ENCODE data around the gene MRPS16. TPM values are rescaled to one million over a fixed set of nuclear protein-coding genes. Genes with fewer than 3 reads are reported as not detected.

The MRPS16 gene
- total and polyA plus RNA-seq, 9 of the 15 experiments (the other 6 are each of a cell fraction or from before 2014, with no cell fraction given), result 65.0 to 239 (median 146) TPM

DNA sequence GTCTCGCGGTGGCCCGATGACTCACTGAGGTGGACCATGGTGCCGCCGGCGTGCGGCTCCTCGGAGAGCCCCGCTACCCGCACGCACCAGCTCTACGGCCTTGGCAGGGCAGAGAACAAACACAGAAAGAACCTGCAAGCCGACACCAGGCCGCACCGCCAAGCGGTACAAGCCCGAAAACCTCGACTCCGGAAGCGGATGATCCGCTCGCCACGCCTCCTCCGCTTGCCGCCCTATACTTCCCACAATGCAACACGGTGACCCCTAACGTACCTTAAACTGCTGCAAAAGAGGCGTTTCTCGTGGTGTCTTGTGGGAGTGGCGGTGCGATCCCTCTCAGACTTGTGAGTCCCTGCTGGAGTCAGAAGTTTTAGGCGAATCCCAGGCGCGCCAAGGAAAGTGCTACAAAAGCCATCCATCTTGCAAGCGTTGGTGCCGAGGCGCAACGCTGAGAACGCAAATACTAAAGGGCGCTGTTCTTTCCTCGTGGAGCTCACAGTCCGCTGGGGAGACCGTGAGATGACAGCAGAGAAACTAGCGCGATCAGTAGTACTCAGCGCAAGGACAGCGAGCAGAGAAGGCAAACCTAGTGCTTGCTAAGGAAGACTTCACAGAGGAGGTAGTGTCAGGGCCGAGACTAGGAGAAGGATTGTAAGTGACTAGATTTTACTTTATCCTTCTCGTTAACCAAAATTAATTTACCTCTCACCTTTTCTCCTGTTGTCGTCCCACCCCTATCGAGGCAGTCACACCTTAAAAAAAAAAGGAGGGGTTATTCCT is at the start of gene MRPS16 (continued):
- no peak for TF ChIP-seq RBM25 (IDR thresholded peaks at IDR 0.05; ENCODE audit: low read depth, low read length, severe bottlenecking)
- TF ChIP-seq HLTF (IDR thresholded peaks at IDR 0.05), result no peak
- TF ChIP-seq PTTG1 (tag; IDR thresholded peaks at IDR 0.05; ENCODE audit: low read depth), result no peak
- no peak for TF ChIP-seq CHD4 (IDR thresholded peaks at IDR 0.05; ENCODE audit: insufficient read depth, insufficient replicate concordance, low read depth, low read length, poor library complexity, severe bottlenecking)
- TF ChIP-seq MAZ (CRISPR knock-in tag; conservative IDR thresholded peaks at IDR 0.05 in 1 of 2, IDR thresholded peaks at IDR 0.05 in 1 of 2), result peak; percentile 49 to 70; a peak in 3 of 4 replicates
- no peak for TF ChIP-seq ZNF23 (CRISPR knock-in tag; IDR thresholded peaks at IDR 0.05)
- TF ChIP-seq, protein P1, sequence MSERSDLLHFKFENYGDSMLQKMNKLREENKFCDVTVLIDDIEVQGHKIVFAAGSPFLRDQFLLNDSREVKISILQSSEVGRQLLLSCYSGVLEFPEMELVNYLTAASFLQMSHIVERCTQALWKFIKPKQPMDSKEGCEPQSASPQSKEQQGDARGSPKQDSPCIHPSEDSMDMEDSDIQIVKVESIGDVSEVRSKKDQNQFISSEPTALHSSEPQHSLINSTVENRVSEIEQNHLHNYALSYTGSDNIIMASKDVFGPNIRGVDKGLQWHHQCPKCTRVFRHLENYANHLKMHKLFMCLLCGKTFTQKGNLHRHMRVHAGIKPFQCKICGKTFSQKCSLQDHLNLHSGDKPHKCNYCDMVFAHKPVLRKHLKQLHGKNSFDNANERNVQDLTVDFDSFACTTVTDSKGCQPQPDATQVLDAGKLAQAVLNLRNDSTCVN (CRISPR knock-in tag; IDR thresholded peaks at IDR 0.05), result 0 out of 2 replicates have a peak, but pooled peaks have one; percentile 78
- TF ChIP-seq RNF2 (IDR thresholded peaks at IDR 0.05), result peak; percentile 57; the same call in 1 of the 2 replicates
- peak; percentile 63; the same call in 1 of the 2 replicates for TF ChIP-seq DIDO1 (tag; IDR thresholded peaks at IDR 0.05; ENCODE audit: low read depth)
- TF ChIP-seq HMG20A (CRISPR knock-in tag; conservative IDR thresholded peaks at IDR 0.05), result no peak
- peak; percentile 87 for TF ChIP-seq CTBP1 (IDR thresholded peaks at IDR 0.05; ENCODE audit: borderline replicate concordance)
- TF ChIP-seq RBM39 (optimal IDR thresholded peaks at IDR 0.05; ENCODE audit: low read depth, low read length), result no peak
- TF ChIP-seq ILK (tag; IDR thresholded peaks at IDR 0.05; ENCODE audit: borderline replicate concordance, low read depth), result no peak
- no peak for TF ChIP-seq PPARD (CRISPR knock-in tag; IDR thresholded peaks at IDR 0.05)
- TF ChIP-seq ZHX1 (conservative IDR thresholded peaks at IDR 0.05; ENCODE audit: low read length), result no peak; the same call in 1 of the 2 replicates
- TF ChIP-seq, protein P2, sequence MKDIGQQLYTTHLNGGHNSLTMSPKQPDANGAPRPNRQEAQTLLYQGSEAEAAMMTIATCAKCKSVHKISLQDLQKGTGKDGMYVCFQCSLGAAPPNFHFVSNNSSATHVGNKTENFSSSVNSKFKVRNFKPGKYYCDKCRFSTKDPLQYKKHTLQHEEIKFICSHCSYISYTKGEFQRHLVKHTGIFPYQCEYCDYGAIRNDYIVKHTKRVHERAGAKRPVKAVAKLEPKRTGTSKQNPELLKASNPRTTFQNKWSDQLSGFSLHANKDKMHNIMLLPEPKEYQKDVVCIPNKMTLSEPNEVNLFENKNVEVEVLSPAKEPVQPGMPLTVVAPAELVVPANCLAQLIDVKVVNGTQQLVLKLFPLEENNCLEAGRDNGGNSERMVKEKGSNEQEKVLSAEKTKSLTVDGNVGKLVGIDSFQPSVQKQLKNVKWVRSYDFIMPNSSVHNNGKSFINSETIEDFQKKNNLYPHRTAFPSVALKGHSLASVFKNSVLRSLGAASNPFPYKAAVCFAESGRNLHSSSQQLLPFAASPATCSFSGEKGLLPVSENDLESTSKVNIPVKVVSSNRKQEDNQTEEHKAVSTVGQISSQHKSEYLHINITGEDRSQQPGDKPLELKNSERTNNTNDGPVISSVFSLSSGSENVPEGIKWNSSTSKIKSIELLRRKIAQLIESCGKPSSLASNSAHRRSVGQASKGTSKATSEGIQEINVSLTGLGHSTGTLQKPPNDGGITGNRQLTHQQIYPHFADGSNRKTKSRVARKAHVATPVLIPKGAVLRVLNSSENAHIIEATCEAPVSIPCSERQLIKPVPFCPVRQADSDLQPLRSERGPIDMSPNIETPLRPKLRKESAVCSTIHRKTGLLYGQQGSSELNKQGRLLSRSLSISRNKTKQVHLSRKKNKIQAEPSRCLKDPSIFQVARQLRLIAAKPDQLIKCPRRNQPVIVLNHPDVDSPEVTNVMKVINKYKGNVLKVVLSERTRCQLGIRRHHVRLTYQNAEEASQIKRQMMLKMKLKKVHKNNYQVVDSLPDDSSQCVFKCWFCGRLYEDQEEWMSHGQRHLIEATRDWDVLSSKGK (CRISPR knock-in tag; IDR thresholded peaks at IDR 0.05), result no peak
- no peak for TF ChIP-seq SREBF1 (IDR thresholded peaks at IDR 0.05; ENCODE audit: borderline replicate concordance, low read depth, low read length)
- TF ChIP-seq ZBTB5 (IDR thresholded peaks at IDR 0.05), result no peak
